SHP77 (cell line): ENCODE results near the gene PDE8B.

ENCODE experiments used
- DNase-seq, 2 experiments: peaks; one replicate each; lab custom pipeline; 2025; lab: John Stamatoyannopoulos, UW

The PDE8B gene, protein sequence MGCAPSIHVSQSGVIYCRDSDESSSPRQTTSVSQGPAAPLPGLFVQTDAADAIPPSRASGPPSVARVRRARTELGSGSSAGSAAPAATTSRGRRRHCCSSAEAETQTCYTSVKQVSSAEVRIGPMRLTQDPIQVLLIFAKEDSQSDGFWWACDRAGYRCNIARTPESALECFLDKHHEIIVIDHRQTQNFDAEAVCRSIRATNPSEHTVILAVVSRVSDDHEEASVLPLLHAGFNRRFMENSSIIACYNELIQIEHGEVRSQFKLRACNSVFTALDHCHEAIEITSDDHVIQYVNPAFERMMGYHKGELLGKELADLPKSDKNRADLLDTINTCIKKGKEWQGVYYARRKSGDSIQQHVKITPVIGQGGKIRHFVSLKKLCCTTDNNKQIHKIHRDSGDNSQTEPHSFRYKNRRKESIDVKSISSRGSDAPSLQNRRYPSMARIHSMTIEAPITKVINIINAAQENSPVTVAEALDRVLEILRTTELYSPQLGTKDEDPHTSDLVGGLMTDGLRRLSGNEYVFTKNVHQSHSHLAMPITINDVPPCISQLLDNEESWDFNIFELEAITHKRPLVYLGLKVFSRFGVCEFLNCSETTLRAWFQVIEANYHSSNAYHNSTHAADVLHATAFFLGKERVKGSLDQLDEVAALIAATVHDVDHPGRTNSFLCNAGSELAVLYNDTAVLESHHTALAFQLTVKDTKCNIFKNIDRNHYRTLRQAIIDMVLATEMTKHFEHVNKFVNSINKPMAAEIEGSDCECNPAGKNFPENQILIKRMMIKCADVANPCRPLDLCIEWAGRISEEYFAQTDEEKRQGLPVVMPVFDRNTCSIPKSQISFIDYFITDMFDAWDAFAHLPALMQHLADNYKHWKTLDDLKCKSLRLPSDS

DNA sequence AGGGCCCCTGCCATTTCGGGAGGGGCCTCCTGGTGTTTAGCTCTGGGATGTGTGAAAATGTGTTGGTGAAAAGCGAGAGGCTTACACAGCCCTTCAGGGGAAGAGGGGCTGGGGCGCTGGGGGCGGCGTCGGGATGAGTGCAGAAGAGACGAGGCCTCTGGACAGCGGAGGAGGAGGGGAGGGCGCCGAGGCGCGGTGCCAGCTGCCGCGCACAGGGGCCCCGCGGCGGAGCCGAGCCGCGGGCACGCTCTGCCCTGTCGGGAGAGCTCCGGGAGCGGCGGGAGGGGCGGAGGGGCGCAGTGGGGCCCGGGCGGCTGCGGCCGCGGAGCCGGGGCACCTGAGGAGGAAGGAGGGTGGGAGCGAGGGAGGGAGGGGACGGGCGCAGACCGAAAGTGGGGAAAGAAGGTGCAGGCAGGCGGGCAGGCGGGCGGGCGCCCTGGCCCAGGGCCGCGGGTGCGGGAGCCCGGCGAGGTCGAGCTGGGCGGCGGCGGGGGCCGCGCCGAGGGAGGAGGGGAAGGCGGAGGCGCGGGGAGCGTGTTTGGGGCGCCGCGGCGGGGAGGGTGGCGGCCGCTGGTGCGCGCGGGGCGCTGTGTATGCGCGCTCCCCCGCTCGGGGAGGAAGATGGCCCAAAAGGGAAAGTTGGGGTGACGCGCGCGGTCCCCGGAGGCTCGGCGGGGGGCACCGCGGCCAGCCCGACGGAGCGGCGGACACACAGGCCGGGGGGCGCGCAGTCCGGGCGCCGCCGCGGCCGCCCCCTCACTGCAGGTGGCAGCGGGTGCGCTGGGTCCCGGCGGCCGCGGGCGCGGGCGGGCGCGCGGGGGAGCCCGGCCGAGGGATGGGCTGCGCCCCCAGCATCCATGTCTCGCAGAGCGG, at the start of gene PDE8B:
TSS of gene PDE8B (plus strand) at position 590 of the 873 bp plus-strand sequence. CDS start at position 836, 246 bp downstream.
- DNase-seq: no peak

DNA sequence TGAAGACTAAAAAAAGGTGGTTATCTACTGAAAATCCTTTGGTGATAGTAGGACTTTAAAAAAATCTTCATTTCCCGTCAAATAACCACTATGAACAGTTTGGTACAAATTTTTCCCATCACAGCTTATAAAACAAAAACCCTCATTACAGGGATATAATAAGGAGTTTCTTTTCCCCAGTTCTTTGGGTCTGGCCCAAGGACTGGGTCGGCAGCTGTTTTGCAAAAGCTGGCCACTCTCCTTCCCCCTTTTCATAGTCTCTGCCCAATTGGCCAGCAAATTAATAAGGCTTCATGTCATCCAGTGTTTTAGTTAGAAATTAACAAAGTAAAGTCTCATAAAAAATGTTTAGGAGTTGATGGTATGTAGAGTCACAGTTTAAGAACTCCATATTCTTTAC, 47.0 kb upstream of the PDE8B start:
- no peak for DNase-seq

DNA sequence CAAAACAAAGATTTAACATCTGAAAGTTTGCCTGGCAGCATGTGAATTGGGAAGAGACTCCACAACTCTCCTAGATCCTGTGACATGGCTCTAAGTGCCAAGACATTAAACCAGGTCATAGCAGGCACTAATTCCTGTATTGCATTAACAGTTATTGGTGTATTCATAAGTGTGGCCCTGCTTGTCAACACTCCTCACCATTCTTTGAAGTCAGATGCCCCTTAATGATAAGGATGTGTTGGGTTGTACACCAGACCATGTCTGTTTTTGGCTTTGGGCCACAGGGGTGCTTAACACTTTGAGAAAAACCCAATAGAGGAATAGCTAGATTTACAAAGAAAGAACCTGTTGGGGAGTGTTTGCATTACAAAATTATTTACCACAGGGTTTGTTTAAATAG, 43.4 kb upstream of the PDE8B start:
- DNase-seq: no peak

DNA sequence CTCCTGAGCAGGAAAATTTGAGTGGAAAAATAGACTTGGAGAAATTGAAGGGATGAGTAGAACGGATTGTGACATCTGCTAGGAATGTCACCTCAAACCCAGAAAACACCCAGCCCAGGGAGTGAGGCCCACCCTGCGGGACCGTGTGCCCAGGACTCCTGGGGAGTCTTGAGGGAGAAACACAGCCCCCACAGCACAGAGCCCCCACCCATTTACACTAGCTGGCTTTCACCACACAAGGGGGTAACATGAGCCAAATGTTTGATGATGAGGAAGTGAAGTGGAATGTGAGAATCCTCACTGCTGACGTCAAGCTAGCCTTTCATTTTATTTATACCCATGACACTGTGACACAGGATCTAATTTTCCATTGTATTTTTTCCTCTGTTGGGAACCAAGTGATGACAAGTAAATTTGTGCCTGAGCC, 42.8 kb upstream of the PDE8B start:
- DNase-seq: peak; percentile 28 to 41

DNA sequence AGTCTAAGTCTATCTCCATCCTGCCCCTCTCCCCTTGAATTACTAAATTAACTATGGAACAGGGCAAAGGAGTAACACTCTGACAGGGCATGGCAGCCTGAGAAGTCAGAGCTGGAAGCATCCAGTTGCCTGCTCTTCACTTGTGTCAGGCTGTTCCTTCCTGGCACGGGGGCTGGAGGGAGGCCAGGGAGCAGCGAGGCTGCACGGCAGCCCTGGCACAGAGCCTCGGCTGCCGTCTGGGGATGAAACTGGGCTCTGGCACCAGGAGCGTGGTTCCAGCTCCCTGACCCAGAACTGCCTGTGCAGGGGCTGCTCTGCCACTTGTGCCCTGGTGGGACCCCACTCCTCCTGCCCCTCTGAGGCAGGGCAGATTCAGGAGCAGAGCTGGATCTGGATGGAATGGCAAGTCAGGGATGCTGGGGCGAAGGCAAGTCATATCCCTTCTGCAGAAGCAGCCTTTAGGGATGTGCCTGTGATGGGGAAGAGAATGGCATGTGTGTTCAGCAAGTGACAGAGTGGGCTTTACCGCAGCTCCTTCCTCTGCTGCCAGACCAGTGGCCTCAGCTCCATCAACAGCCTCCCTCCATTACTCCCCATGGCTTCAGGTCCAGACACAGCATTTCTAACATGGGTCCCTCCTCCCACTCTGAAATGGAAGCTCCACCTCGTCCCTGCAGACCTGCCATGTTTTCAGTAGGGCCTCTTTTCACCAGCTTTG, 42.2 kb upstream of the PDE8B start:
- DNase-seq: peak; percentile 37 to 41

DNA sequence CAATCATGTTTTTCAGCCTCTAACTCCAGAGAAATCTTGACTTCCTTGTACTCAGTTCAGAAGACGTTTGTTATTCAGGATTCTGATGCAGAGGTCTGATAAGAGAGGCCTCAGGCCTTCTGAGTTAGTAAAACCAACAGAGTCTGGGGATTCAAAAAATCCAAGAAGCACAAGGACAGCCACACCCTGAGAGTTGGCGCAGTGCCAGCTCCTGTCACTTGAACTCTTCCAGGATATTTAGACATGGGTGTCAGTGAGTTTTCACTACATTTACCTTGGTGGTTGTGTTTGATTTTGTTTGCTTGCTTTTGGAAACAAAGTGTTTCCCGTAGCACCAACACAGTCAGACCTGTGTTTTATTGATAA, 41.6 kb upstream of the PDE8B start:
- DNase-seq: peak; percentile 8 to 17

DNA sequence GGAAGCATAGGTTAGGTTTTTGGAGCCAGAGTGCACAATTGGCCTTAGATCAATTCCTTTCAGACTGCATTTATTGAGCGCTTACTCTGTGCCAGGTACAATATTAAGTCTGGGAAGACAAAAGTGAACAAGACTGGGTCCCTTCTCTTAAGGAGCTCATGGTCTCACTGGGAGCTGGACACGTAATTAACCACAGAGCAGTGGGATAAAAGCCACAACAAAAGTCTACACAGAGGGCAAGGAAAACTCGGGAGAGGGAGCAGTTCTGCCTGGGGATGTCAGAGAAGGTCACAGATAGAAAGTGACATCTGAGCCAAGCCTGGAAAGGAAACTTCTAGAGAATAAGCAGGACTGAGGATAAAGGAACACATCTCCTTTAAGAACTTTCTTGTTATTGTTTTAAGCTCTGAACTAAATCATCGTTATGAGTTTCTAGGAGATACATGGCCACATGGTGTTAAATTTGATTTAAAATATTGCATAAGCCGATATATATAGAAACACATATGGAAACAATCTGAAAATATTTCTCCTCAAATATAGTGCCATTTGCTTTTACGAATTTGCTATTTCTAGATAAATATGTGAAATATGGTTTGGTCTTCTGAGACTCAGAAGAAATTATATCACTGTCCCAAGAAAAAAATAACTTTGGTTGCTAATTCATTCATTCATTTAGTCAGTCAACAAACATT, 40.1 kb upstream of the PDE8B start:
- no peak for DNase-seq

DNA sequence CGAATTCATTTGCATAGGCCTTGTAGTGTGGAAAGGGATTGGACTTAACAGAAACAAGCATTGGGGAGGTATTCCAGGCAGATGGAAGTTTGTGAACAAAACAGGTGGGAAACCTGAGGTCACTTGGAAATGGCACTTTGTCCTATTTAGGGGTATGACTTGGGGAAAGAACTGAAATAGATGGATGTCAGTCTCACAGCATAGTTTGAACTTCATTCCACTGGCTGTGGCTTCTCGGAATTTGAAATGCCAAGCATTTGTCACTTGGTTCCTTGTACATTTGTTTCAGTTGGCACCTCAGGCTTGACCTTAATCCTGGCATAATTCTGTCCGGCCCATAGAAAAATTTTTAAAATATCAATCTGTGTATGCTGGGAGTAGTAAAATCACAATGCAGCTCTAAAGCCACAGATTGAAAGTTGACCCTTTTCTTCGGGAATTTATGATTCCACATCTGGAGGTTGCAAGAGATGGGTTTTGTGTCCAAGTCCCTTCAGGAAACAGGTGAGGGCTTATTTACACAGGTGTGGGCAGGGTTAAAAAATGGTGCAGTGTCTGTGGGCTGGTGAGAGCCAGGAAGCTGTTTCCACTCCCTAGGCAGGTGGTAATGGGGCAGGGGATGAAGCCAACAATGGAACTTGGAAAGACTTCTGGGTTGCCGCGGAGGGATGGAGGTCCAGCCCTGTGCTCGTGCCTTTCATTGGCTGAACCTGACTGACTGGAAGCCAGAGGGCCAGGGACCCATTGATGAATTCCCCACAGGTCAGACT, 39.2 kb upstream of the PDE8B start:
- DNase-seq: peak; percentile 13 to 19

DNA sequence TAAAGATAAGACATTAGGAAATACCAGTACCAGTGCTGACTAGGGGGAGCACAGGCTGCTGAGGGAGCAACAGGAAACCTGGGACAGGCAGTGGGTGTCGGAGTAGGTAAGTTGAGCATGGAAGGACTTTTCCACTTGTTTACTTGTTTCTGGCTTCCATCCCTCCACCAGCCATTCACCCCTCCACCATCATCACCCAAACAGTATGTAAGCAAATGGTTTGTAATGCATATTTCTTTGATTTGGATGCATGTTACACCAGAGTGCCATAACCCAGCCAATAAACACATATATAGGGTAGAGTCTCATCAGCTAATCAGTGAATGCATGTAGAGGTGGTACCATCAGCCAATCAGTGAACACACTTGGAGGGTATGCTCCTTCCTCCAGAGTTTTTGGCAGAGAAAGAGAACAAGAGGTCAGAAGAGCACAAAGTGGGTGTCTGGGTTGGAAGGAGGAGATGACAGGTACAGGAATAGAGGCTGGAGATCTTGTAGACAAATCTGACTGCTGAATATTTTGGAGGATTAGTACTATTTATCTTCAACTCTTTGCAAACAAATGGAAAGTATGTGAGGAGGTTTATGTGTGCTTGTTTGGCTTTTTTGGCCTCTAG, 37.7 kb upstream of the PDE8B start:
- DNase-seq: no peak

DNA sequence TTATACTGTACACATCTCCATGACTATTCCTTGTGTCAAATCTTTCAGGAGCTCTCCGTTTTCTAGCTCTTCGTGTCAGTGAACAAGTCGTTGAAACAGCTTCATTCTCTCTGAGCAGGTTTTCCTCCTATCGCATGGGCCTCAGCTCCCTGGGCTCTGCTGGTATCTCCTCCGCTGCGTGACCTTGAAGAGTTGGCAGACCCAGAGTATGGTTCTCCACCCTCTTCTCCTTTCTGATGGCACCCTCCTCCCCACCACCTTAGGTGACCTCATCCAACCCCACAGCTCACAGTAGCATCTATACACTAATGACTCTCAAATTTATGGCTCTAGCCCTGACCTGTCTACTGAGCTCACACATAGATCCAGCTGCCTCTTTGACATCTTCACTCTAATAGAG, 36.0 kb upstream of the PDE8B start:
- DNase-seq: no peak

DNA sequence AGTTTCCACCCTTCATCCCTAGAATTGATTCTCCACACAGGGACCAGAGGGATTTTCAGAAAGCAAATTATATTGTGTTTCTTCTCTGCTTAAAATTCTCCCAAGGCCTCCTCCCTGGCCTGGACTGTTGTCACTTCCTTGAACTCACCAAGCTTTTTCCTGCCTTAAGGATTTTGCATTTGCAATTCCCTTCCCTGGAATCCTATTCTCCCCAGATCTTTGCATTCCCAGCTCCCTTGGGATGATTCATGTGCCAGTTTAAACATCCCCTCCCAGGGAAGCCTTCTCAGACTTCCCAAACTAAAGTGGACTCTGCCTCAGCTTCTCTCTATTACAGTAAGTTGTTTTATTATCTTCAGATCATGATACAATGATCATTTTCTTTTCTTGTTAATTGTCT, 35.2 kb upstream of the PDE8B start:
- DNase-seq: no peak

DNA sequence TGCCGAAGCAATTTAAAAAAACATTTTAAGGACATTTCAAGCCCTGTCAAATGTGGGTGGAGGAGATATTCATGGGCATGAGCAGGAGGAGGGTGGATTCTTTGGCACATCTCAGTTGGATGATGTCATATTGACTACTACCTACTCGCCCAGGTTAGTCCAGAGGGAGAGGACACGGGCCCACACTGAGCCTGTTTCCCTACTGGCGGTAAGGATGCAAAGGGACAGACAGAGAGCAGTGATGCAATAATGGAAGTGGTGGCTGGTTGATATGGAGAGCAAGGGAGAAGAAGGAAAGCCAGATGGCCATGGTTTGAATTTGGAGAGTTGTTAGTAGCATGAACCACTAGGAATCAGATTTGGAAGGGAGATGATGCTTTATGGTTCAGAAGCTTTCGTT, 34.1 kb upstream of the PDE8B start:
- DNase-seq: no peak

DNA sequence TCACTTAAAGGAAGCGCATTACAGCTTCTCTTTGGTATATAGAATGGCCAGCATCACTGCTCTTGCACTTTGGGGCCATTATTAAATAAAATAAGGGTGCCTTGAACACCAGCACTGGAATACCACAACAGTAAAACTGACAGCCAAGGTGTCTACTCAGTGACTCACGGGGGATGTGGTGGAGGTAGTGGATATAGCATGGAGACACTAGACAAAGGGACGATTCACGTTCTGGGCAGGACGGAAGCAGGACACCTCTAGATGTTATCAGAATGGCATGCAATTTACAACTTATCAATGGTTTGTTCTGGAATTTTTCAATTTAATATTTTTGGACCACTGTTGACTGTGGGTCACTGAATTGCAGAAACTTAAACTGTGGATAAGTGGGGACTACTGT, 32.9 kb upstream of the PDE8B start:
- no peak for DNase-seq

DNA sequence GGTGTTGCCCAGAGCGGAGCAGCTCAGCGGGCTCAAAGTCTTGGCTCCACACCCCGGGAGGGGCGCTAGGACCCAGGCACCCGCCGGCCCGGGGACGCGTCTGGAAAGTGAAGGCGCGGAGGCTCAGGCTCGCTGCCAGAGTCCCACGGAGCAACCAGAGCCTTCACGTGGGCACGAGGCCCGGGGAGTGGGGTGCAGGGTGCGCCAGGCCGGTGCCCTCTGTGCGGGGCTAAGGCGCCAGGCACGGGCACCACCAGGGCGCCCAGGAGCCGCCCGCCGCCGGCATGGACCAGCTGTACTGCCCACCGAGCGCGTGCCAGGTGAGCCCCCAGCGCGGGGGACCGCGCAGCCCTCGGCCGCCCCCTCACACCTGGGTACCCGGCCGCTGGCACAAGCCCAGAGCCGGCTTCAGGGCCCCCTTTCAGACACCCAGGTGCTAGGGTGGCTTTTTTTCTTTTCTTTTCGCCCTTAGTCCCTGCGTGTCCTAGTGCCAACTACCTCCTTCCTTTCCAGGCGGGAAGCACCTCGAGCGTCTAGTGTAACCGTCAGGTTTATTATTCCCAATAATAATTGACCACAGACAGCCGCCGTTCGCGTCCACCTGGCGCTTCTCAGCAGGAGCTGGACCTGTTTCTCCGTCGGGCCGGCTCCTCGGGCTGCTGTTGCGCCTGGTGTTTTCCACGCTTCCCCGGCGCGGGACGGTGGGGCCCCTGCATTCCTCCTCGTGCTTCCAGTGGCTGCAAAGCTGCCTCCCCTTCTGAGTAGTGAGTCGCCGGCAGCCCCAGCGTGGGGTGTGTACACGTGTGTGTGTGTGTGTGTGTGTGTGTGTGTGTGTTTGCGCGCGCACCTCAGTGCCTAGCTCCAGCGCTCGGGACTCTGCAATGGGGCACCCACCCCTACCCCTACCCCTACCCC, 30.1 kb upstream of the PDE8B start:
- DNase-seq: no peak

DNA sequence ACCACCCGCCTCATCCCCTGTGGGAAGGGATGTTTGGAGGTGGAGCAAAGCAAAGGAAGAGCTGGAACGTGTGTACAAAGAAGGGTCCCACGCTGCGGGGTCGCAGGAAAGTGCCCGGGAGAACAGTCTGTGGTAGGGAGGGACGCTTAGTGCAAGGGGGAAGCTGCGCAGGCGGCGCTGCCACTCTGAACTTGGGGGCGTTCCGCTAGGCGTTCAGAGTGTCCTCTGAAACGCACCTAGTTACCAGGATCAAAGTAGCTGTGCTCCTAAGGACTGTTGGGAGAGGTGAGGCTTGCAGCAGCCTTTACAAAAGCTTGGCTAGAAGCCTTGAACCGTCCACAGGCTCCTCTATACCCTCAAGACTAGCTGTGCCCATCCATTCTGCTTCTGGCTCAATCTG, 29.3 kb upstream of the PDE8B start:
- no peak for DNase-seq

DNA sequence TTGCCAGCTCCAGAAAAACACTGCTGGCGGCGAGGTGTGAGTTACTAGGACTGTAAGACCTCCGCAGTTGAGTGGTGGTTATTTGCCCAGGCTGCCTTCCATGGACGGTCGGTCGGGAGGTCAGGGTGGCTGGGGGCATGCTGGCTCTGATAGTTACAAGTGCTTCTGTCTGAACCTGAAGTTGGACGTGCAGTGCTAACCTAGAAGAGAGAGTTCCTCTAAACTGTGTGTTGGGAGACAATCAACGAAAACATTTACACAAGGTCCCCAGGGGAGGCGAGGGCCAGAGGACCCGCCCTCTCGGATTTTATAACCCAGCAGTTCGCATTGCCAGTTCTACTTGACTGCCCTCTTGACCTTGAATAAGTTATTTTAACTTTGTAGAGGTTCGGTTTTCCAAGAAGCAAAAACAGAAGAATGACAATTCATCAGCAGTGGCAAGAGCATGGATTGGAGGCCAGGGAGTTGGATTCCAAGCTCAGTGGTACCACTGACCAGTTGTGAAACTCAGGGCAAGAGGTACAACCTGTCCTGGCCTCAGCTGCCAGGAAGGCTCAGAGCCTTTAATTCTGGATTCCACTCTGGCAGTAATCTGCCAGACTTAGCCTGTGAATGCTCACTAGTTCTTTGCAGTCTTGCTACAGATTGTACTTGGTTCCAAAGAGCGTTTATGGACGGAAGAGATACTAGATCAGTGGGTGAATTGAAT, 28.7 kb upstream of the PDE8B start:
- DNase-seq: no peak

DNA sequence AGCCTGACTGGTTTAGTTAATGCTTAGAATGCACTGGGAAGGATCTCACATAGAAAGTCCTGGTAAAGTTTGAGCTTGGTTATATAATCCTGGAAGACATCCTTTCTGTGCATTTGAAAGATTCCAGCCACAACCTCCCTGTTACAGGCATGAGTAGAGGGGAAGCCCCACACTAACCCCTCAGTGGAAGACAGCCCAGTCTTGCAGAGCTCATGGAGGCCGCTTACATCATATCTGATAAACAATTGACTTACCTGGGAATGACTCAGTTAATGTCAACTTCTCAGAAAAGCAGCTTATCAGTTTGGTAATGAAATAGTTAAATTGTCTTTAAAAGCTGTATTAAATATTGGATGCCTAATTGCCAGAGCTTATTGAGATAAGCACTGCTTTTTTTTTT, 28.1 kb upstream of the PDE8B start:
- DNase-seq: no peak
